T follicular helper cell (primary cell): Measurements from ENCODE around the gene CSE1L.
"Not testable (repeated sequence)": the region's sequence is repeated elsewhere in the genome, so short reads cannot be mapped to it uniquely, and the experiment has no call there.

Experiments
- DNase-seq: peaks from one replicate; pipeline ENCODE4 v3.0.0-alpha.2; 2020; ENCODE audit warnings: low read depth

Gene CSE1L

GRCh38 chr20:49063279-49063678 lies 17.2 kb downstream of the CSE1L start:
- no peak for DNase-seq

- no peak for DNase-seq
Measured at GRCh38 chr20:49074521-49074920, 28.4 kb downstream of the CSE1L start.

GRCh38 chr20:49078310-49078709 lies 32.2 kb downstream of the CSE1L start:
- DNase-seq, result no peak

- DNase-seq, result not testable (repeated sequence)
Measured at GRCh38 chr20:49082295-49082694, 36.2 kb downstream of the CSE1L start.

GRCh38 chr20:49091104-49091503 lies 45.0 kb downstream of the CSE1L start:
- no peak for DNase-seq

- DNase-seq, result no peak
Measured at GRCh38 chr20:49091762-49092161, 45.6 kb downstream of the CSE1L start.

GRCh38 chr20:49096203-49096730 lies 50.2 kb downstream of the CSE1L start:
- no peak for DNase-seq

- DNase-seq, result no peak
Measured at GRCh38 chr20:49097159-49097558, 51.0 kb downstream of the CSE1L start.

GRCh38 chr20:49098136-49098535 lies 52.0 kb downstream of the CSE1L start:
- no peak for DNase-seq

GRCh38 chr20:49099011-49099410 lies 52.9 kb downstream of the CSE1L start:
- no peak for DNase-seq

GRCh38 chr20:49100292-49100691 lies 54.2 kb downstream of the CSE1L start:
- DNase-seq, result not testable (repeated sequence)

GRCh38 chr20:49100972-49101371 lies 54.9 kb downstream of the CSE1L start:
- no peak for DNase-seq

GRCh38 chr20:49103019-49103418 lies 56.9 kb downstream of the CSE1L start:
- no peak for DNase-seq

- DNase-seq, result no peak
Measured at GRCh38 chr20:49103647-49104364, 57.7 kb downstream of the CSE1L start.

- no peak for DNase-seq
Measured at GRCh38 chr20:49104365-49104648, 58.2 kb downstream of the CSE1L start.

GRCh38 chr20:49104979-49105547 lies 59.0 kb downstream of the CSE1L start:
- not testable (repeated sequence) for DNase-seq

- DNase-seq, result no peak
Measured at GRCh38 chr20:49106328-49106727, 60.2 kb downstream of the CSE1L start.

- DNase-seq, result no peak
Measured at GRCh38 chr20:49110767-49111694, 64.9 kb downstream of the CSE1L start.

GRCh38 chr20:49112596-49113274 lies 66.6 kb downstream of the CSE1L start:
- DNase-seq, result no peak

GRCh38 chr20:49115564-49115963 lies 69.5 kb downstream of the CSE1L start:
- no peak for DNase-seq

- DNase-seq, result no peak
Measured at GRCh38 chr20:49118307-49118706, 72.2 kb downstream of the CSE1L start.

GRCh38 chr20:49119988-49120387 lies 73.9 kb downstream of the CSE1L start:
- DNase-seq, result no peak
